Kidney (tissue), 14 donors: ENCODE measurements around the gene BCL2A1. TPM values are rescaled to one million over a fixed set of nuclear protein-coding genes. Genes with fewer than 3 reads are reported as not detected.

Source experiments
- DNase-seq, 5 donors: peaks; one replicate each; pipeline ENCODE4 v3.0.0-alpha.2; 2013 to 2020
- FAIRE-seq: peaks from 2 replicates; lab custom pipeline; 2012; peaks lifted over from hg19 to GRCh38; lab: Jason Lieb, UNC
- H3K27ac ChIP-seq, 2 donors: one replicate each; pipeline ENCODE4 v1.7.0; 2013; ENCODE audit warnings: low read depth in 2 of 2, low read length in 2 of 2, inconsistent platforms in 1 of 2
- H3K27me3 ChIP-seq: one replicate; pipeline ENCODE4 v1.7.1; 2013; ENCODE audit warnings: low read length, inconsistent platforms; ENCODE audit not compliant: control insufficient read depth, insufficient read depth
- H3K36me3 ChIP-seq, 3 donors: one replicate each; pipeline versions ENCODE4 v1.7.0 to v1.7.1; 2013; ENCODE audit warnings: low read length in 3 of 3, control low read depth in 1 of 3, inconsistent platforms in 1 of 3; ENCODE audit not compliant: insufficient read depth in 3 of 3, control insufficient read depth in 2 of 3
- H3K4me1 ChIP-seq, 3 donors: one replicate each; pipeline versions ENCODE4 v1.7.0 to v1.7.1; 2013; ENCODE audit warnings: low read length in 3 of 3, inconsistent platforms in 1 of 3, low read depth in 1 of 3; ENCODE audit not compliant: control insufficient read depth in 2 of 3, insufficient read depth in 2 of 3
- H3K4me3 ChIP-seq, 3 donors: one replicate each; pipeline versions ENCODE4 v1.7.0 to v1.8.1; 2013; ENCODE audit warnings: low read length in 3 of 3, control low read depth in 1 of 3, inconsistent platforms in 1 of 3
- H3K9ac ChIP-seq, 3 donors: one replicate each; pipeline versions ENCODE4 v1.7.0 to v1.7.1; 2013; ENCODE audit warnings: low read length in 3 of 3, control low read depth in 1 of 3, inconsistent platforms in 1 of 3
- H3K9me3 ChIP-seq, 3 donors: one replicate each; pipeline versions ENCODE4 v1.7.0 to v1.7.1; 2013; ENCODE audit warnings: low read length in 3 of 3, control low read depth in 1 of 3, inconsistent platforms in 1 of 3; ENCODE audit not compliant: control insufficient read depth in 2 of 3, insufficient read depth in 1 of 3
- CTCF ChIP-seq: IDR thresholded peaks from 3 replicates; pipeline ENCODE4 v1.5.1; 2012; ENCODE audit warnings: mild to moderate bottlenecking, moderate library complexity, borderline replicate concordance; ENCODE audit not compliant: insufficient read depth; ENCODE audit errors: extremely low read depth
- intact Hi-C: fragments of 100-400 bp; cut with DNase I; formaldehyde crosslinking; loops from one replicate; pipeline ENCODE4 v1.11.1; 2022
- polyA plus RNA-seq: library from polyadenylated mRNA; stranded (reverse); fragments of 350-450 nt; fragmentation: Illumina TruSeq; extraction: RNeasy Lipid Tissue Mini Kit (QIAGEN cat#74804); gene quantifications from one replicate; pipeline ENCODE4 v1.2.3, GENCODE V29; 2014; ENCODE audit warnings: low read depth, low replicate concordance; ENCODE audit not compliant: insufficient read depth
- total RNA-seq: library from RNA; stranded (reverse); fragmentation: NEBNext Ultra II Directional; extraction: Animal tissue kit (Norgen Biotek cat#: 25700); gene quantifications from one replicate; pipeline ENCODE4 v1.2.1, GENCODE V29; 2021
- donor health status: control.
- donor health status: control.
- donor health status: control.
- donor health status: control.
- donor health status: control.
- donor health status: DM: yes; HTN: yes; CAD: no.
- donor health status: Normal renal cell carcinoma (clear cell type).

BCL2A1 gene
- total and polyA plus RNA-seq, 2 donors from 2014 or later = 0.67 to 2.4 TPM

- DNase-seq (no peak), FAIRE-seq (no peak)
- Histone ChIP-seq H3K4me1 (peaks cover 0 to 5% (median 0%) of the 10 kb centered on the region in 3 donors), H3K4me3 (no peak overlapping the region), H3K9ac (no peak overlapping the region), H3K9me3 (no peaks in the 10 kb centered on the region), H3K27ac (no peak overlapping the region), H3K27me3 (no peaks in the 10 kb centered on the region), H3K36me3 (no peaks in the 10 kb centered on the region)
- TF ChIP-seq CTCF = no peak
- intact Hi-C loops = no loop called here
These were observed 10.9 kb upstream of the BCL2A1 start for GRCh38 chr15:79981831-79982455.

GRCh38 chr15:79978655-79979514 is 7.9 kb upstream of the BCL2A1 start:
- no peak for DNase-seq
- Histone ChIP-seq H3K9me3 (no peaks in the 10 kb centered on the region), H3K4me3 (no peak overlapping the region), H3K9ac (no peak overlapping the region), H3K27ac (peak overlapping the region in 1 of 2 donors; percentile 28), H3K4me1 (peaks cover 0 to 5% (median 0%) of the 10 kb centered on the region in 3 donors), H3K36me3 (no peaks in the 10 kb centered on the region), H3K27me3 (no peaks in the 10 kb centered on the region)
- no peak for FAIRE-seq
- TF ChIP-seq CTCF = no peak
- intact Hi-C loops = no loop called here

GRCh38 chr15:79978260-79978654 is 7.3 kb upstream of the BCL2A1 start:
- Histone ChIP-seq H3K9ac (no peak overlapping the region), H3K4me1 (peaks cover 0 to 5% (median 0%) of the 10 kb centered on the region in 3 donors), H3K27ac (peak overlapping the region in 1 of 2 donors; percentile 28), H3K27me3 (no peaks in the 10 kb centered on the region), H3K4me3 (no peak overlapping the region), H3K9me3 (no peaks in the 10 kb centered on the region), H3K36me3 (no peaks in the 10 kb centered on the region)
- no peak for TF ChIP-seq CTCF
- no peak for FAIRE-seq
- DNase-seq = no peak
- intact Hi-C loops = no loop called here
